Smooth muscle cell (in vitro differentiated cells): ENCODE data around the gene GPR15LG. TPM values are rescaled to one million over a fixed set of nuclear protein-coding genes. Genes with fewer than 3 reads are reported as not detected.
"Not testable (repeated sequence)": the region's sequence is repeated elsewhere in the genome, so short reads cannot be mapped to it uniquely, and the experiment has no call there.

Source experiments
- DNase-seq: peaks from one replicate; lab custom pipeline; 2025; ENCODE audit not compliant: unreplicated experiment; lab: John Stamatoyannopoulos, UW
- H2AFZ ChIP-seq: fragments of 200-600 bp; sonication (generic); 2 replicates; pipeline ENCODE4 v1.6.0; 2016; ENCODE audit warnings: antibody characterized with exemption, low read depth, mild to moderate bottlenecking
- H3F3A ChIP-seq: fragments of 200-600 bp; sonication (generic); 2 replicates; pipeline ENCODE4 v1.6.0; 2017; ENCODE audit warnings: antibody characterized with exemption, low read depth
- H3K27ac ChIP-seq: fragments of 200-600 bp; sonication (generic); 2 replicates; pipeline ENCODE4 v1.5.1; 2016; ENCODE audit warnings: low read depth, mild to moderate bottlenecking
- H3K27me3 ChIP-seq: fragments of 200-600 bp; sonication (generic); 2 replicates; pipeline ENCODE4 v1.6.1; 2016; ENCODE audit warnings: low read depth, mild to moderate bottlenecking
- H3K36me3 ChIP-seq: fragments of 200-600 bp; sonication (generic); 2 replicates; pipeline ENCODE4 v1.5.1; 2016; ENCODE audit warnings: low read depth
- H3K4me1 ChIP-seq: fragments of 200-600 bp; sonication (generic); 2 replicates; pipeline ENCODE4 v1.5.1; 2016; ENCODE audit warnings: low read depth
- H3K4me2 ChIP-seq: fragments of 200-600 bp; sonication (generic); 2 replicates; pipeline ENCODE4 v1.6.0; 2016; ENCODE audit warnings: mild to moderate bottlenecking
- H3K4me3 ChIP-seq: fragments of 200-600 bp; sonication (generic); 2 replicates; pipeline ENCODE4 v1.5.1; 2016; ENCODE audit warnings: mild to moderate bottlenecking
- H3K79me2 ChIP-seq: fragments of 200-600 bp; sonication (generic); 2 replicates; pipeline ENCODE4 v1.6.0; 2016; ENCODE audit warnings: low read depth, mild to moderate bottlenecking
- H3K9ac ChIP-seq: fragments of 200-600 bp; sonication (generic); 2 replicates; pipeline ENCODE4 v1.6.0; 2016; ENCODE audit warnings: low read depth
- H3K9me3 ChIP-seq: fragments of 200-600 bp; sonication (generic); replicated peaks from 2 replicates; pipeline ENCODE4 v1.5.1; 2016; ENCODE audit warnings: low read depth
- H4K20me1 ChIP-seq: fragments of 200-600 bp; sonication (generic); 2 replicates; pipeline ENCODE4 v1.6.0; 2016; ENCODE audit warnings: low read depth
- WGBS: methylation state at CpG from one replicate; pipeline ENCODE4 v1.1.7; 2016; ENCODE audit warnings: low lambda C conversion rate; 5-methylcytosine and 5-hydroxymethylcytosine counted together
- polyA plus RNA-seq: library from polyadenylated mRNA; unstranded; fragments of >200 nt; fragmentation: Nextera tagmentation; extraction: Ambion mirVana; gene quantifications from 2 replicates; pipeline ENCODE4 v1.2.1, GENCODE V29; 2016
- total RNA-seq: library from RNA; depleted of rRNA; stranded (reverse); fragments of >200 nt; gene quantifications from 2 replicates; pipeline ENCODE4 v1.2.3, GENCODE V29; 2014
- TF ChIP-seq, protein P1 (sequence below): fragments of 200-600 bp; sonication (generic); IDR thresholded peaks from 2 replicates; pipeline ENCODE4 v1.5.1; 2017; ENCODE audit warnings: borderline replicate concordance, mild to moderate bottlenecking, antibody characterized with exemption; ENCODE audit not compliant: insufficient read depth, poor library complexity, severe bottlenecking

GPR15LG gene
- total and polyA plus RNA-seq, 2 experiments from 2014 or later: 0.49 to 1.6 TPM

DNA sequence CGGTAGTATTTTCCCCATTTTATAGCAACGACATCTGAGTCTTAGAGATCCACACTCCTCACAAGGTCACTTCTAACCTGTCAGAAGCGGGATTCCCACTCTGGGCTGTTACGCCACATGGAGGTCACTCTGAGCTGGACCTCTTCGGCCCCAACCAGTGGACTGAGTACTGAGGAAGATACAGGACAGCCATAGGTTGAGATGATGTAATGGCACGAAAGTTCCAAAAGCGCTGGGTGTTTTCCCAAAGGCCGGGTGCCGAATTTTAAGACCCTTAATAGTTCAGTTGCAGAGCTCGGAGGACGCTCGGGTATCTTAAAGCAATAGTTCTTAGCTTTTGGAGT, 33.6 kb upstream of the GPR15LG start:
- Histone ChIP-seq H3K27ac (peak overlapping the region; percentile 97), H3K4me2 (peak overlapping the region; percentile 92), H3K36me3 (peaks cover 24% of the 10 kb centered on the region), H3K27me3 (no peaks in the 10 kb centered on the region), H4K20me1 (no peaks in the 10 kb centered on the region), H3K4me1 (peaks cover 12% of the 10 kb centered on the region), H3K4me3 (peak overlapping the region; percentile 84), H3F3A (no peaks in the 10 kb centered on the region), H3K9ac (peak overlapping the region; percentile 99), H2AFZ (no peak overlapping the region), H3K9me3 (no peaks in the 10 kb centered on the region), H3K79me2 (peaks cover 30% of the 10 kb centered on the region)
- TF ChIP-seq, protein P1, sequence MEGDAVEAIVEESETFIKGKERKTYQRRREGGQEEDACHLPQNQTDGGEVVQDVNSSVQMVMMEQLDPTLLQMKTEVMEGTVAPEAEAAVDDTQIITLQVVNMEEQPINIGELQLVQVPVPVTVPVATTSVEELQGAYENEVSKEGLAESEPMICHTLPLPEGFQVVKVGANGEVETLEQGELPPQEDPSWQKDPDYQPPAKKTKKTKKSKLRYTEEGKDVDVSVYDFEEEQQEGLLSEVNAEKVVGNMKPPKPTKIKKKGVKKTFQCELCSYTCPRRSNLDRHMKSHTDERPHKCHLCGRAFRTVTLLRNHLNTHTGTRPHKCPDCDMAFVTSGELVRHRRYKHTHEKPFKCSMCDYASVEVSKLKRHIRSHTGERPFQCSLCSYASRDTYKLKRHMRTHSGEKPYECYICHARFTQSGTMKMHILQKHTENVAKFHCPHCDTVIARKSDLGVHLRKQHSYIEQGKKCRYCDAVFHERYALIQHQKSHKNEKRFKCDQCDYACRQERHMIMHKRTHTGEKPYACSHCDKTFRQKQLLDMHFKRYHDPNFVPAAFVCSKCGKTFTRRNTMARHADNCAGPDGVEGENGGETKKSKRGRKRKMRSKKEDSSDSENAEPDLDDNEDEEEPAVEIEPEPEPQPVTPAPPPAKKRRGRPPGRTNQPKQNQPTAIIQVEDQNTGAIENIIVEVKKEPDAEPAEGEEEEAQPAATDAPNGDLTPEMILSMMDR: no peak
- DNase-seq: no peak
- WGBS: 19% methylated on average over 12 of the region's 12 CpGs

DNA sequence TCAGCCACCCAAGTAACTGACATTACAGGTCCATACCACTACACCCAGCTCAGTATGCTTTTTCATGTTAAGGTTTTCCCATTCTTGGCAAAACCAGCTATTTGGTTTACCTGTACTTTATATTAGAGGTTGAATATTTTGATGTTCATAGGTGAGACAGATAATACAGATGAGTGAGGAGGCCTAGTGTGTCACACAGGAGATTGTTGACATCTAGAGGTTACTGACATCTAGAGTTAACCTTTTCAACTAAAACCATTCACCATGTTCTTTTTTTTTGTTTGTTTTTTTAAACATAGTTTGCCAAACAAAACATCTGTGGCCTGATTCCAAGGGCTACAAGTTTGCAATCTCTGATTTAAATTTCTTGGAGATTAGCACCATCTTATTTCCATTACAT, 26.3 kb upstream of the GPR15LG start:
- H2AFZ ChIP-seq: no peak overlapping the region
- DNase-seq: no peak

DNA sequence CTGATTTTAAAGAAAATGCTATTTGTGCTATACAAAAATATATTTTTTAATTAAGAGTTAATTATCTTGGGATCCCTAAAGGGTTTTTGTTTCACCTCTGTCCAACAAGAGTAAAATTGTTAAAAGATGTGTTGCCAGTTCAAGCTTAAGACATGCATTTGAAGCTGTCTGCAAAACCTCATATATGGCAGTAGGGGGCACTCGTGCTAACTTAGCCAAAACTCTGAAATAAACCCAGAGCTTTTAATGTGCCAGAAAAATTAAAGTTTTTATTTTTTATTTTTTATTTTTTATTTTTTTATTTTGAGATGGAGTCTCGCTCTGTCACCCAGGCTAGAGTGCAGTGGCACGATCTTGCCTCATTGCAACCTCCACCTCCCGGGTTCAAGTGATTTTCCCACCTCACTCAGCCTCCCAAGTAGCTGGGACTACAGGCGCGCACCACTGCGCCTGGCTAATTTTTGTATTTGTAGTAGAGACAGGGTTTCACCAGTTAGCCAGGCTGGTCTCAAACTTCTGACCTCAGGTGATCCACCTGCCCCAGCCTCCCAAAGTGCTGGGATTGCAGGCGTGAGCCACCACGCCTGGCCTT, 25.5 kb upstream of the GPR15LG start:
- Histone ChIP-seq H4K20me1 (peaks cover 17% of the 10 kb centered on the region), H3K36me3 (peaks cover 44% of the 10 kb centered on the region)
- not testable (repeated sequence) for H3K27ac ChIP-seq, DNase-seq, H3F3A ChIP-seq, H2AFZ ChIP-seq, H3K79me2 ChIP-seq, H3K4me1 ChIP-seq, H3K4me2 ChIP-seq, H3K27me3 ChIP-seq, H3K4me3 ChIP-seq, H3K9me3 ChIP-seq, H3K9ac ChIP-seq
- TF ChIP-seq, protein P1: peak; percentile 61
- 87% methylated on average over 9 of the region's 9 CpGs for WGBS

More for the DNA sequence above, 26.3 kb upstream of the GPR15LG start:
- Histone ChIP-seq H3K27me3 (no peaks in the 10 kb centered on the region), H3K4me2 (no peak overlapping the region), H4K20me1 (peaks cover 17% of the 10 kb centered on the region), H3K4me1 (no peaks in the 10 kb centered on the region), H3K79me2 (peaks cover 8% of the 10 kb centered on the region), H3K9ac (no peak overlapping the region), H3K4me3 (no peak overlapping the region), H3F3A (no peaks in the 10 kb centered on the region), H3K27ac (no peak overlapping the region), H3K9me3 (no peaks in the 10 kb centered on the region), H3K36me3 (peaks cover 47% of the 10 kb centered on the region)
- TF ChIP-seq, protein P1: no peak

DNA sequence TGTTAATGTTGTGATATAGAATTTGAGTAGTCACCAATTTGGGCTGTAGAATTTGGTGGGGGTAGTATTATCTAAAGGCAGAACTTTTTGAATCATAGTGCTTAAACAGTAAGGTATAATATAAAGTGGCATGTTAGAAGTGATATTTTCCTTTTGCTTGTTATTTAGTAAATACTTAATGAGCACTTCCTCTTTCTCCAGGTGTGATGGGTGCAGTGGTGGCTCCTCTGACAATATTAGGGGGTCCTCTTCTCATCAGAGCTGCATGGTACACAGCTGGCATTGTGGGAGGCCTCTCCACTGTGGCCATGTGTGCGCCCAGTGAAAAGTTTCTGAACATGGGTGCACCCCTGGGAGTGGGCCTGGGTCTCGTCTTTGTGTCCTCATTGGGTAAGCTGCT, 23.7 kb upstream of the GPR15LG start:
- WGBS: 96% methylated on average over 2 of the region's 2 CpGs

More for the DNA sequence above, 23.7 kb upstream of the GPR15LG start:
- no peaks in the 10 kb centered on the region for H3K4me1 ChIP-seq
- no peaks in the 10 kb centered on the region for H3K79me2 ChIP-seq
- peaks cover 2% of the 10 kb centered on the region for H3F3A ChIP-seq
- H3K9me3 ChIP-seq: no peaks in the 10 kb centered on the region
- TF ChIP-seq, protein P1: no peak
- H4K20me1 ChIP-seq: peaks cover 17% of the 10 kb centered on the region
- H3K9ac ChIP-seq: no peak overlapping the region
- peaks cover 36% of the 10 kb centered on the region for H3K36me3 ChIP-seq
- H2AFZ ChIP-seq: no peak overlapping the region
- no peak for DNase-seq
- H3K4me3 ChIP-seq: no peak overlapping the region
- no peaks in the 10 kb centered on the region for H3K27me3 ChIP-seq
- no peak overlapping the region for H3K27ac ChIP-seq
- H3K4me2 ChIP-seq: no peak overlapping the region
